NCI-H146 treated with DMSO at 0.1 percent for 48 hours (cell line): Measurements from ENCODE around the gene PPM1M.

Experiments
- DNase-seq: peaks from one replicate; lab custom pipeline; 2025; ENCODE audit not compliant: unreplicated experiment; lab: John Stamatoyannopoulos, UW

Gene PPM1M

GRCh38 chr3:52293491-52294319, 48.1 kb downstream of the PPM1M start:
- no peak for DNase-seq

GRCh38 chr3:52294320-52295150, 49.0 kb downstream of the PPM1M start:
- no peak for DNase-seq

GRCh38 chr3:52295671-52296208, 50.2 kb downstream of the PPM1M start:
- DNase-seq, result no peak

GRCh38 chr3:52297242-52298148, 51.9 kb downstream of the PPM1M start:
- no peak for DNase-seq

GRCh38 chr3:52298149-52299098, 52.9 kb downstream of the PPM1M start:
- no peak for DNase-seq

- no peak for DNase-seq
Observed at GRCh38 chr3:52299247-52299878, 53.8 kb downstream of the PPM1M start.
